ENCODE data around the gene SFXN5.

SFXN5 gene

GRCh38 chr2:72894514-72894913 is 177.0 kb downstream of the SFXN5 start:
- TF ChIP-seq CTCF (IDR thresholded peaks at IDR 0.05; ENCODE audit: low read depth, low read length, missing control alignments), result no peak
- no peak for DNase-seq (ENCODE audit: low read depth)
- H3K4me3 ChIP-seq (ENCODE audit: low read depth, low read length), result no peak overlapping the region

- DNase-seq (ENCODE audit: low read depth), result peak; percentile 30
- peak; percentile 81 for TF ChIP-seq CTCF (IDR thresholded peaks at IDR 0.05; ENCODE audit: low read depth, low read length, missing control alignments)
- H3K4me3 ChIP-seq (ENCODE audit: low read depth, low read length), result no peak overlapping the region
Measured at GRCh38 chr2:72893594-72894319, 177.8 kb downstream of the SFXN5 start.

GRCh38 chr2:72892506-72893173 is 178.9 kb downstream of the SFXN5 start:
- peak; percentile 90 for TF ChIP-seq CTCF (IDR thresholded peaks at IDR 0.05; ENCODE audit: low read depth, low read length, missing control alignments)
- H3K4me3 ChIP-seq (ENCODE audit: low read depth, low read length), result no peak overlapping the region
- no peak for DNase-seq (ENCODE audit: low read depth)

Measured in GM12864 (cell line).